OCI-M1 (cell line): ENCODE data around the gene FHL2.
"Not testable (repeated sequence)": the region's sequence is repeated elsewhere in the genome, so short reads cannot be mapped to it uniquely, and the experiment has no call there.

Source experiments
- DNase-seq: peaks from one replicate; lab custom pipeline; 2025; lab: John Stamatoyannopoulos, UW

FHL2 gene

GRCh38 chr2:105398336-105399206 lies at the start of gene FHL2:
Gene FHL2 (minus strand): TSS chr2:105399051. CDS start chr2:105386516, 12,535 bp downstream.
- peak; percentile 83 for DNase-seq

- DNase-seq: no peak
Measured at GRCh38 chr2:105447476-105447875, 48.6 kb upstream of the FHL2 start.

- no peak for DNase-seq
Measured at GRCh38 chr2:105446501-105446900, 47.6 kb upstream of the FHL2 start.

- no peak for DNase-seq
Measured at GRCh38 chr2:105445976-105446375, 47.1 kb upstream of the FHL2 start.

GRCh38 chr2:105445498-105445897 lies 46.6 kb upstream of the FHL2 start:
- DNase-seq: no peak

- DNase-seq: no peak
Measured at GRCh38 chr2:105443617-105444598, 45.1 kb upstream of the FHL2 start.

GRCh38 chr2:105442721-105443120 lies 43.9 kb upstream of the FHL2 start:
- no peak for DNase-seq

GRCh38 chr2:105442056-105442455 lies 43.2 kb upstream of the FHL2 start:
- no peak for DNase-seq

- no peak for DNase-seq
Measured at GRCh38 chr2:105439141-105439540, 40.3 kb upstream of the FHL2 start.

- peak; percentile 72 for DNase-seq
Measured at GRCh38 chr2:105438104-105438929, 39.5 kb upstream of the FHL2 start.

- no peak for DNase-seq
Measured at GRCh38 chr2:105437708-105438103, 38.9 kb upstream of the FHL2 start.

GRCh38 chr2:105432749-105433148 lies 33.9 kb upstream of the FHL2 start:
- no peak for DNase-seq

GRCh38 chr2:105432044-105432399 lies 33.2 kb upstream of the FHL2 start:
- no peak for DNase-seq

GRCh38 chr2:105431367-105432043 lies 32.7 kb upstream of the FHL2 start:
- no peak for DNase-seq

GRCh38 chr2:105428387-105429018 lies 29.7 kb upstream of the FHL2 start:
- no peak for DNase-seq

GRCh38 chr2:105427485-105427884 lies 28.6 kb upstream of the FHL2 start:
- no peak for DNase-seq

- peak; percentile 32 for DNase-seq
Measured at GRCh38 chr2:105426626-105427292, 27.9 kb upstream of the FHL2 start.

GRCh38 chr2:105425936-105426625 lies 27.2 kb upstream of the FHL2 start:
- DNase-seq: peak; percentile 32

GRCh38 chr2:105424836-105425235 lies 26.0 kb upstream of the FHL2 start:
- DNase-seq: not testable (repeated sequence)

GRCh38 chr2:105422801-105423200 lies 23.9 kb upstream of the FHL2 start:
- DNase-seq: no peak
